HEK293T (cell line): Measurements from ENCODE around the gene DCHS2.

Experiments
- CTBP1 ChIP-seq: fragments of 450-650 bp; IDR thresholded peaks from 2 replicates; pipeline ENCODE4 v1.6.1; 2016; ENCODE audit warnings: borderline replicate concordance
- FOXM1 ChIP-seq: fragments of 450-650 bp; IDR thresholded peaks from 2 replicates; pipeline ENCODE4 v1.6.1; 2017; ENCODE audit warnings: mild to moderate bottlenecking, borderline replicate concordance
- NFRKB ChIP-seq: fragments of 450-650 bp; IDR thresholded peaks from 2 replicates; pipeline ENCODE4 v1.6.1; 2016; ENCODE audit warnings: mild to moderate bottlenecking, moderate library complexity
- TARDBP ChIP-seq: fragments of 450-650 bp; IDR thresholded peaks from 2 replicates; pipeline ENCODE4 v1.6.1; 2016
- ZNF384 ChIP-seq: fragments of 450-650 bp; IDR thresholded peaks from 2 replicates; pipeline ENCODE4 v1.6.1; 2016

DNA sequence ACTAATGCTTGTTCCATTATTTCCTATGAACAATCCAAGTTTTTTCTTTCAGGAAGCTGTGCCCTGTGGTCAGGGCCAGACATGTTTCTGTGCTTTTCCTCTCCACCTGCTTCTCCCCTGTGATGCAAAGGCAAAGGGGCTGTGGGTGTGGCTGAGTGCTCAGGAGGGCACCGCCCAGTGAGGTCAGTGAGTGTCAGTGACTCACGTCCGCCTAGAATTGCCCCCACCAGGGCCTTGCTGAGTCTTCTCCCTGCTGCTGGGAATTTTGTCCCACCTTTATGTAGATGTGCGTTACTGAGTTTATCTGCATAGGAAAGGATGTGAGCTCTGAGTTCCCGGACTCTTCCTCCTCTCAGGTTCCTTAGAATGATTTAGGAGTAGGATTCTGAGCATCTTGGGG lies 283.2 kb downstream of the DCHS2 start:
- TF ChIP-seq NFRKB (no peak), ZNF384 (no peak), CTBP1 (no peak), TARDBP (no peak), FOXM1 (no peak)
